MCF 10A (cell line): Measurements from ENCODE around the gene TRNP1. TPM values are rescaled to one million over a fixed set of nuclear protein-coding genes. Genes with fewer than 3 reads are reported as not detected.
"Not testable (repeated sequence)": the region's sequence is repeated elsewhere in the genome, so short reads cannot be mapped to it uniquely, and the experiment has no call there.

Experiments
- BruUV-seq: library from RNA; stranded (reverse); fragments of 400-500 nt; replicated peaks from 2 replicates; lab custom pipeline; 2021; lab: Mats Ljungman, UMichigan
- CTCF ChIA-PET: fragments of 300-600 bp; sonication (Branson Sonifier 250); formaldehyde crosslinking; extraction: SDS; loops from one replicate; lab custom pipeline; 2021; ENCODE audit warnings: antibody characterized with exemption, inconsistent platforms; lab: Yijun Ruan, JAX
- POLR2A ChIA-PET: fragments of 300-600, 350-650 bp; sonication (Branson Sonifier 250); formaldehyde crosslinking; extraction: SDS; loops from one replicate; lab custom pipeline; 2020; ENCODE audit warnings: antibody characterized with exemption, inconsistent platforms; lab: Yijun Ruan, JAX
- DNase-seq: peaks from one replicate; pipeline ENCODE4 v3.0.0-alpha.2; 2018; ENCODE audit not compliant: unreplicated experiment
- H3K27ac Mint-ChIP-seq: one replicate; pipeline ENCODE4 v1.8.0; 2022; ENCODE audit warnings: mild to moderate bottlenecking, low read depth, mixed read lengths; ENCODE audit not compliant: unreplicated experiment
- H3K27me3 Mint-ChIP-seq: one replicate; pipeline ENCODE4 v1.8.0; 2022; ENCODE audit warnings: mixed read lengths; ENCODE audit not compliant: insufficient read depth, unreplicated experiment
- H3K36me3 Mint-ChIP-seq: one replicate; pipeline ENCODE4 v1.8.0; 2022; ENCODE audit warnings: mild to moderate bottlenecking, moderate library complexity, mixed read lengths; ENCODE audit not compliant: insufficient read depth, unreplicated experiment
- H3K4me1 Mint-ChIP-seq: one replicate; pipeline ENCODE4 v1.8.0; 2022; ENCODE audit warnings: mixed read lengths; ENCODE audit not compliant: insufficient read depth, unreplicated experiment
- H3K4me3 Mint-ChIP-seq: one replicate; pipeline ENCODE4 v1.8.0; 2022; ENCODE audit warnings: mild to moderate bottlenecking, moderate library complexity, mixed read lengths; ENCODE audit not compliant: unreplicated experiment
- H3K9me3 Mint-ChIP-seq: one replicate; pipeline ENCODE4 v1.8.0; 2022; ENCODE audit warnings: mixed read lengths; ENCODE audit not compliant: unreplicated experiment
- CTCF ChIP-seq: fragments of 200-600 bp; IDR thresholded peaks from one replicate; pipeline ENCODE4 v1.8.0; 2022; ENCODE audit warnings: antibody characterized with exemption, mild to moderate bottlenecking; ENCODE audit not compliant: unreplicated experiment
- intact Hi-C: fragments of 100-400 bp; cut with micrococcal nuclease; formaldehyde crosslinking; loops from 2 replicates; pipeline ENCODE4 v1.14.1; 2022
- total RNA-seq: library from RNA; stranded (reverse); gene quantifications from 2 replicates; pipeline ENCODE4 v1.2.3, GENCODE V29; 2022

The TRNP1 gene
- total RNA-seq, 1 experiment from 2014 or later: 59.2 TPM

- no peak overlapping the region for H3K27ac Mint-ChIP-seq
- H3K4me3 Mint-ChIP-seq: no peak overlapping the region
Measured at GRCh38 chr1:26981146-26981846, 12.2 kb upstream of the TRNP1 start.

DNA sequence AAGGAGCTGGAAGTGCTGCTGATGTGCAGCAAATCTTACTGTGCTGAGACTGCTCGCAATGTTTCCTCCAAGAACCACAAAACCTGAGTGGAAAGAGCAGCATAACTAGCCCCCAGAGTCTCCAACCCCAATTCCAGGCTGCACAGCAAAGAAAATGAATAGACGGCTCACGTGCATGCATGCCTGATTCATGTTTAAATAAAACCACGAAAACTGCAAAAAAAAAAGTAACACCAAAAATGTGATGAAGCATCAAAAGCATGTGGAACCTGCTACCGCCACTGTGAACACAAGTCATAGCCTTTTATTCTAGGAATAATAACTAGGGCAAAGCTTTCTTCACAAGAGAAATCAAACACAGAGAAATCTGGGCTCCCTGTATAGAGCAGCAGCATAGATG lies 9.6 kb upstream of the TRNP1 start:
- no peaks in the 10 kb centered on the region for H3K27me3 Mint-ChIP-seq
- H3K9me3 Mint-ChIP-seq: no peaks in the 10 kb centered on the region
- no TSS peak for BruUV-seq
- peaks cover 6% of the 10 kb centered on the region for H3K4me1 Mint-ChIP-seq
- ChIA-PET POLR2A (interaction anchor here (1.2 to 2.1 kb wide), 3 partner anchors 10 to 23 kb away, joined by 3 to 14 read pairs (median 9); partner anchors contain the start of genes KDF1 and TRNP1), CTCF (interaction anchor here (0.7 to 3.7 kb wide), 2 partner anchors 9 to 16 kb away, joined by 3 to 22 read pairs; no protein-coding TSS in a partner anchor)
- no peak for TF ChIP-seq CTCF
- H3K36me3 Mint-ChIP-seq: no peaks in the 10 kb centered on the region
- no peak for DNase-seq
- no peak overlapping the region for H3K27ac Mint-ChIP-seq
- intact Hi-C loops: no loop called here
- no peak overlapping the region for H3K4me3 Mint-ChIP-seq

More at GRCh38 chr1:26981146-26981846, 12.2 kb upstream of the TRNP1 start:
- TF ChIP-seq CTCF: no peak
- BruUV-seq: no TSS peak
- CTCF ChIA-PET: interaction anchor here (0.5 to 1.3 kb wide), 4 partner anchors 14 to 316 kb away, joined by 3 read pairs; no protein-coding TSS in a partner anchor
- POLR2A ChIA-PET: interaction anchor here (0.6 to 1.7 kb wide), 4 partner anchors 13 to 386 kb away, joined by 3 to 7 read pairs (median 4); partner anchors contain the start of gene TRNP1
- intact Hi-C loops: no loop called here
- Mint-ChIP-seq H3K4me1 (peaks cover 6% of the 10 kb centered on the region), H3K36me3 (no peaks in the 10 kb centered on the region), H3K9me3 (no peaks in the 10 kb centered on the region), H3K27me3 (no peaks in the 10 kb centered on the region)
- no peak for DNase-seq

- BruUV-seq: no TSS peak
- no peak for TF ChIP-seq CTCF
- Mint-ChIP-seq H3K4me3 (no peak overlapping the region), H3K36me3 (no peaks in the 10 kb centered on the region), H3K9me3 (no peaks in the 10 kb centered on the region), H3K27ac (no peak overlapping the region), H3K4me1 (peaks cover 6% of the 10 kb centered on the region), H3K27me3 (no peaks in the 10 kb centered on the region)
- ChIA-PET POLR2A (interaction anchor here (1.2 to 2.1 kb wide), 3 partner anchors 9 to 24 kb away, joined by 3 to 14 read pairs (median 9); partner anchors contain the start of genes KDF1 and TRNP1), CTCF (interaction anchor here (1.7 to 3.7 kb wide), 2 partner anchors 12 to 17 kb away, joined by 3 to 22 read pairs; no protein-coding TSS in a partner anchor)
- intact Hi-C loops: no loop called here
- DNase-seq: no peak
Measured at GRCh38 chr1:26984291-26984690, 9.2 kb upstream of the TRNP1 start.

DNA sequence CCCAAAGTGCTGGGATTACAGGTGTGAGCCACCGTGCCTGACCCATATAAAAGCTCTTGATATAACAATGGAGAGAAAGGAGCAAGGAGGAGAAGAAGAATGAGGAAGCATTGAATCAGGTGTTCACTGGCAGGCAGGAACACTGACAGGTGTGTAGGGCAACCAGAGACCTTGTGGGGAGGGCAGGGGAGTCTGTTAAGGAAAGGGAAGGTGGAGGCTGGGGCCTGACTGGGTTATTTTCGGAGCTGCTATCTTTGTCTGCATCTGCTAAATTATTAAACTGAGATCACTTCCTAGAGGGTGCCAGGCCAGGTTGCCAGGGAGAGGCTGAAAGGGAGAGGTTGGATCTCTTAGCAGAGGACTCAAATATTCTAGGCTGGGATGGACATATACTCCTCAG lies 6.8 kb upstream of the TRNP1 start:
- Mint-ChIP-seq H3K27ac (no peak overlapping the region), H3K36me3 (no peaks in the 10 kb centered on the region), H3K4me3 (no peak overlapping the region), H3K4me1 (peaks cover 12% of the 10 kb centered on the region), H3K9me3 (no peaks in the 10 kb centered on the region), H3K27me3 (no peaks in the 10 kb centered on the region)
- no peak for DNase-seq
- no peak for TF ChIP-seq CTCF
- BruUV-seq: no TSS peak
- intact Hi-C loops: no loop called here
- ChIA-PET POLR2A (interaction anchor here (0.7 to 1.2 kb wide), 5 partner anchors 8 to 739 kb away, joined by 3 to 4 read pairs (median 3); partner anchors contain the start of gene FAM76A), CTCF (interaction anchor here (0.6 to 1.6 kb wide), 5 partner anchors 10 to 346 kb away, joined by 3 to 6 read pairs (median 4); no protein-coding TSS in a partner anchor)

- H3K4me1 Mint-ChIP-seq: peaks cover 18% of the 10 kb centered on the region
- DNase-seq, H3K4me3 Mint-ChIP-seq, BruUV-seq, H3K9me3 Mint-ChIP-seq, H3K27me3 Mint-ChIP-seq, H3K36me3 Mint-ChIP-seq, intact Hi-C loops, H3K27ac Mint-ChIP-seq: not testable (repeated sequence)
- POLR2A ChIA-PET: interaction anchor here (0.6 to 1.0 kb wide), 6 partner anchors 9 to 86 kb away, joined by 3 to 6 read pairs (median 3); no protein-coding TSS in a partner anchor
- CTCF ChIA-PET: interaction anchor here (1.7 kb wide), 1 partner anchor 22 kb away, joined by 8 read pairs; no protein-coding TSS in a partner anchor
Measured at GRCh38 chr1:26989403-26990109, 3.9 kb upstream of the TRNP1 start.
